Keratinocyte (primary cell): Measurements from ENCODE around the gene NFE2L1. TPM values are rescaled to one million over a fixed set of nuclear protein-coding genes. Genes with fewer than 3 reads are reported as not detected.

Experiments
- DNase-seq: peaks from one replicate; pipeline ENCODE4 v3.0.0-alpha.2; 2011; ENCODE audit warnings: low read depth, missing footprints, low spot score
- FAIRE-seq: peaks from 2 replicates; lab custom pipeline; 2011; peaks lifted over from hg19 to GRCh38; lab: Jason Lieb, UNC
- H2AFZ ChIP-seq: 2 replicates; pipeline ENCODE4 v1.6.0; 2012; ENCODE audit warnings: low read length, control low read depth, inconsistent platforms; ENCODE audit not compliant: control insufficient read depth
- H3K27ac ChIP-seq: 2 replicates; pipeline ENCODE4 v1.5.1; 2011; ENCODE audit warnings: low read length; ENCODE audit not compliant: control insufficient read depth, insufficient read depth
- H3K27me3 ChIP-seq: 3 replicates; pipeline ENCODE4 v1.6.0; 2011; ENCODE audit warnings: low read length; ENCODE audit not compliant: control insufficient read depth, insufficient read depth; ENCODE audit errors: extremely low read depth
- H3K36me3 ChIP-seq, 2 experiments: 2 replicates in 1 of 2; 3 replicates in 1 of 2; pipeline ENCODE4 v1.5.1; 2011; ENCODE audit warnings: low read length in 2 of 2, mild to moderate bottlenecking in 1 of 2; ENCODE audit not compliant: control insufficient read depth in 2 of 2, insufficient read depth in 2 of 2; ENCODE audit errors: extremely low read depth in 1 of 2
- H3K4me1 ChIP-seq: 3 replicates; pipeline ENCODE4 v1.5.1; 2011; ENCODE audit warnings: low read length; ENCODE audit not compliant: control insufficient read depth, insufficient read depth; ENCODE audit errors: extremely low read depth
- H3K4me2 ChIP-seq: 3 replicates; pipeline ENCODE4 v1.6.0; 2011; ENCODE audit warnings: low read depth, low read length; ENCODE audit not compliant: control insufficient read depth, insufficient read depth; ENCODE audit errors: extremely low read depth
- H3K4me3 ChIP-seq, 3 experiments: fragments of 200-600 bp in 1 of 3; sonication (generic) in 1 of 3; 2 replicates in 2 of 3; 3 replicates in 1 of 3; pipeline ENCODE4 v1.5.1; 2011 to 2016; ENCODE audit warnings: low read length in 3 of 3, mild to moderate bottlenecking in 3 of 3, control low read depth in 2 of 3, inconsistent platforms in 1 of 3, low read depth in 1 of 3, mixed read lengths in 1 of 3, mixed run types in 1 of 3, moderate library complexity in 1 of 3; ENCODE audit not compliant: control insufficient read depth in 2 of 3, insufficient read depth in 2 of 3; ENCODE audit errors: extremely low read depth in 1 of 3
- H3K79me2 ChIP-seq: 2 replicates; pipeline ENCODE4 v1.6.0; 2012; ENCODE audit warnings: low read length; ENCODE audit not compliant: control insufficient read depth, insufficient read depth
- H3K9ac ChIP-seq: 3 replicates; pipeline ENCODE4 v1.6.0; 2011; ENCODE audit warnings: low read length; ENCODE audit not compliant: control insufficient read depth, insufficient read depth; ENCODE audit errors: extremely low read depth
- H3K9me1 ChIP-seq: 3 replicates; pipeline ENCODE4 v1.6.0; 2011; ENCODE audit warnings: low read length; ENCODE audit not compliant: control insufficient read depth, insufficient read depth; ENCODE audit errors: extremely low read depth
- H3K9me3 ChIP-seq: 2 replicates; pipeline ENCODE4 v1.5.1; 2012; ENCODE audit warnings: low read depth, low read length; ENCODE audit not compliant: control insufficient read depth
- H4K20me1 ChIP-seq: 3 replicates; pipeline ENCODE4 v1.6.0; 2011; ENCODE audit warnings: low read length; ENCODE audit not compliant: control insufficient read depth, insufficient read depth; ENCODE audit errors: extremely low read depth
- CTCF ChIP-seq, 3 experiments: IDR thresholded peaks in 1 of 3; conservative IDR thresholded peaks in 1 of 3; optimal IDR thresholded peaks in 1 of 3; 2 replicates in 2 of 3; 3 replicates in 1 of 3; pipeline versions ENCODE3 to v1.5.1; 2011; ENCODE audit warnings: low read length in 3 of 3, mild to moderate bottlenecking in 3 of 3, moderate library complexity in 2 of 3, control low read depth in 1 of 3, inconsistent platforms in 1 of 3; ENCODE audit not compliant: insufficient read depth in 2 of 3; ENCODE audit errors: extremely low read depth in 1 of 3
- EZH2 ChIP-seq: IDR thresholded peaks from one replicate; pipeline ENCODE4 v1.6.1; 2012; ENCODE audit warnings: inconsistent platforms, mild to moderate bottlenecking, low read length, moderate library complexity
- dilution Hi-C: fragments of 300-500 bp; cut with MboI; formaldehyde crosslinking; loops from one replicate; pipeline ENCODE4 v1.7.0; 2020; ENCODE audit warnings: low sequenced_read_pairs; ENCODE audit not compliant: extremely low pct_ligation_motif_present
- polyA plus RNA-seq, 5 experiments: library from polyadenylated mRNA; depleted of rRNA in 3 of 5; stranded (reverse) in 3 of 5; stranded (forward) in 1 of 5; unstranded in 1 of 5; fragments of >200 nt; gene quantifications; 1 replicate in 1 of 5; 2 replicates in 3 of 5; 3 replicates in 1 of 5; pipeline versions ENCODE4 v1.2.1 to v1.2.3, GENCODE V29; 2011 to 2012; ENCODE audit warnings: missing spikeins in 2 of 5, low read depth in 1 of 5, low replicate concordance in 1 of 5

Gene NFE2L1
- polyA plus RNA-seq, 1 donor (not counting 4 experiments of a cell fraction or from before 2014, with no cell fraction given) = 208 TPM

- TF ChIP-seq CTCF (optimal IDR thresholded peaks at IDR 0.05 in 1 of 3, IDR thresholded peaks at IDR 0.05 in 1 of 3, conservative IDR thresholded peaks at IDR 0.05 in 1 of 3; ENCODE audit: extremely low read depth in 1 of 3, insufficient read depth in 2 of 3, low read length in 3 of 3) = no peak
- no peak for TF ChIP-seq EZH2
- Histone ChIP-seq H3K4me1 (peaks cover 35% of the 10 kb centered on the region), H3K9me3 (no peaks in the 10 kb centered on the region), H3K9me1 (peaks cover 2% of the 10 kb centered on the region), H3K79me2 (peaks cover 64% of the 10 kb centered on the region), H3K9ac (no peak overlapping the region), H3K27me3 (no peaks in the 10 kb centered on the region), H3K4me2 (no peak overlapping the region), H2AFZ (no peak overlapping the region), H3K36me3 (peaks cover 56 to 72% of the 10 kb centered on the region in 2 experiments), H4K20me1 (peaks cover 12% of the 10 kb centered on the region), H3K27ac (peak overlapping the region; percentile 93), H3K4me3 (no peak overlapping the region)
- FAIRE-seq (no peak), DNase-seq (no peak)
- dilution Hi-C loops = no loop called here
Measured at GRCh38 chr17:48057626-48058025, 9.5 kb downstream of the NFE2L1 start.

- TF ChIP-seq CTCF (optimal IDR thresholded peaks at IDR 0.05 in 1 of 3, IDR thresholded peaks at IDR 0.05 in 1 of 3, conservative IDR thresholded peaks at IDR 0.05 in 1 of 3; ENCODE audit: extremely low read depth in 1 of 3, insufficient read depth in 2 of 3, low read length in 3 of 3) (no peak), EZH2 (no peak)
- dilution Hi-C loops = no loop called here
- no peak overlapping the region for H3K27ac ChIP-seq
- H3K4me2 ChIP-seq = no peak overlapping the region
- peaks cover 25% of the 10 kb centered on the region for H3K4me1 ChIP-seq
- peaks cover 54% of the 10 kb centered on the region for H3K79me2 ChIP-seq
- no peaks in the 10 kb centered on the region for H3K9me3 ChIP-seq
- no peaks in the 10 kb centered on the region for H3K27me3 ChIP-seq
- H2AFZ ChIP-seq = no peak overlapping the region
- no peak for DNase-seq
- FAIRE-seq = no peak
- peaks cover 56 to 70% of the 10 kb centered on the region in 2 experiments for H3K36me3 ChIP-seq
- peaks cover 9% of the 10 kb centered on the region for H4K20me1 ChIP-seq
- no peak overlapping the region for H3K4me3 ChIP-seq
- peaks cover 2% of the 10 kb centered on the region for H3K9me1 ChIP-seq
- no peak overlapping the region for H3K9ac ChIP-seq
Measured at GRCh38 chr17:48058393-48059124, 10.4 kb downstream of the NFE2L1 start.
